Stimulated activated naive CD8-positive, alpha-beta T cell treated with anti-CD3 and anti-CD28 coated beads, Interleukin-15, Interleukin-2, amounts not matched to agents 100 U/mL and 50 U/mL, for 24 hours (primary cell): ENCODE measurements around the gene FAM13A.
A peak's percentile ranks its signal among the peaks of the same experiment; 100 is the strongest.

Experiments used
- ATAC-seq: fragments of 150-1000 bp; cut with Tn5 transposase; one replicate; pipeline ENCODE4 v1.10.0; 2021
- DNase-seq: peaks from one replicate; pipeline ENCODE4 v3.0.0; 2021

Gene FAM13A

DNA sequence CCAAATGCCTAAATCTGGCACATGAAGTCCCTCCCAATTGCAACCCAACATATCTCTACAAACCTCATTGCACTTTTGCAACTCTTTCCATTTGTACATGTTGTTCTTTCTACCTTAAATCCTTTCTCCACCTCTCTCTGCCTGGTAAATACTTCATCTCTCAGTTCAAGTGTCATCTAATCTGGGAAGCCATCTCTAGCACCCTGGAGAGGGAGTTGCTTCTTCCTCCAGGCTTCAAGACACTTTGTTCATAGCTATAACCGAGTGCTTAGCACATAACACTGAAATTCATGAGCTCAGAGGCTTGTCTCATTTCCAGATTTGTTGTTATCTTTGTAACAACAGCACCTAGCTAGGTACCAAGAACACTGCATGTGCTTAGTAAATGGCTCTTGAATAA lies 244.6 kb downstream of the FAM13A start:
- no peak for DNase-seq
- ATAC-seq, result no peak

GRCh38 chr4:88811904-88812303 lies 245.1 kb downstream of the FAM13A start:
- DNase-seq, result no peak
- no peak for ATAC-seq

DNA sequence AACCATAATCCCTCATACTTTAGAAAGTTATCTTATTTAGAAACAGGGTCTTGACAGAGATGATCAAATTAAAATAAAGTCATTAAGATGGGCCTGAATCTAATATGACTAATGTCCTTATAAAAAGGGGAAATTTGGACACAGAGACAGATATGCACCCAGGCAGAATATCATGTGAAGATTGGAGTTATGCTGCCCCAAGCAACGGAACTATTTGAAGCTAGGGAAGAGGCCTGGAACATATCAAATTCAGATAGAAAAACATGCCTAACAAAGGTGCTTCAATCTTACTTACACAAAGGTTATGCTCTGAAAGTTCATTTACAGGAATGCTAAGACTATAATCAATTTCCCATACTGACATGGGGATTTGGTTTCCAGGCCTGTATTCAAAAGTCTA lies 246.7 kb downstream of the FAM13A start:
- DNase-seq (no peak), ATAC-seq (no peak)

- no peak for ATAC-seq
- no peak for DNase-seq
Observed at GRCh38 chr4:88809576-88810219, 247.3 kb downstream of the FAM13A start.

- ATAC-seq, result no peak
- DNase-seq, result no peak
Observed at GRCh38 chr4:88809101-88809500, 247.9 kb downstream of the FAM13A start.

- ATAC-seq (no peak), DNase-seq (no peak)
Observed at GRCh38 chr4:88807499-88807898, 249.5 kb downstream of the FAM13A start.

GRCh38 chr4:88804234-88804633 lies 252.8 kb downstream of the FAM13A start:
- ATAC-seq (peak; percentile 47), DNase-seq (no peak)

DNA sequence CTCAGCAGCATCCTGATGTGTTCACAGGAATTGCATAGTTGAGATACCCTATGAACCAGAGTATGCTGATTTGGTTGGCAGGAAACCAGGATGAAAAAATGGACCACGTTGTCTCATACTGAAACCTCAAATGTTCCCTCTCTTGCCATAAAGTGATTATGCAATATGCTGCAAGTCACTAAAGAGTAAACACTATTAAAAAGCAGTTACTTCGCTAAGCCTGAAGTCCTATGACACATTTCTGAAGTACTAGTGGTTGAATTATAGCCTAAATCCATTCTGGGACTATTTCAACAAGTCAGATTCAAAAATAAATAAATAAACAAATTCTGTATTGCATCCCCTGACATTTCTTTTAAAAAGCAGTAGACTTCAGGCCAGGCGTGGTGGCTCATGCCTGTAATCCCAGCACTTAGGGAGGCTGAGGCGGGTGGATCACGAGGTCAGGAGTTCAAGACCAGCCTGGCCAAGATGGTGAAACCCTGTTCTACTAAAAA lies 253.3 kb downstream of the FAM13A start:
- no peak for DNase-seq
- ATAC-seq, result peak; percentile 69

DNA sequence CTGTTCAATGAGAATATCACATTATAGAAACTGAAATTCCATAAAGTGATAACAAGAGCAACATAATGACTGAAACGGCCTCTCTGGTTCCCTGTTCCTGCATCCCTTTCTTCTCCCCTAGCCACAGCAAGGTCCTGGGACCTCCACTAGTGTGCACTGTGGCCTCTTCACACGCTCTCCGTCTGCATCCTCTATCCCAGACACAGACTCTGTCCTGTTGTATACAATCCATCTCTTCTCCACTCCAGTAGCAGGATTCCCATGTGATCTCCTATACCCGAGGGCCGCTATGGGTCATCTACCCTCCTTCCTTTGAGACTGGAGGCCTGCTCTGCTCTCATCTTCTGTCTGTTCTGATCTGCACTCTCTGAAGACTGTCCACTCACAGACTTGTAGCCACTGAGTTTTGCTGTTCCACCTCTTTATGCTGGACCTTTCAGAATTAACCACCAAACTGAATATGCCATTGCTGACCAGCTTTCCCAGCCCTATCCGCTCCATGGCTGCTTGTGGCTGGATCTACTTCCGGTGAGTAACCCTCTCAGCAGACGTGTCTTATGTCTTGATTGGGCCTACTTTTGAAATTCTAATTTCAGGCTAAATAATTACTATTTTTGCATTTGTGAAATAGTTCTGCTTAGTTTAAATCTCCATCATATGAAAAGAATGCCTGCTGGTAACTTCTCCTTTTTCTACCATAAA lies 254.2 kb downstream of the FAM13A start:
- DNase-seq (no peak), ATAC-seq (no peak)

GRCh38 chr4:88802138-88802537 lies 254.8 kb downstream of the FAM13A start:
- ATAC-seq, result no peak
- DNase-seq, result no peak

DNA sequence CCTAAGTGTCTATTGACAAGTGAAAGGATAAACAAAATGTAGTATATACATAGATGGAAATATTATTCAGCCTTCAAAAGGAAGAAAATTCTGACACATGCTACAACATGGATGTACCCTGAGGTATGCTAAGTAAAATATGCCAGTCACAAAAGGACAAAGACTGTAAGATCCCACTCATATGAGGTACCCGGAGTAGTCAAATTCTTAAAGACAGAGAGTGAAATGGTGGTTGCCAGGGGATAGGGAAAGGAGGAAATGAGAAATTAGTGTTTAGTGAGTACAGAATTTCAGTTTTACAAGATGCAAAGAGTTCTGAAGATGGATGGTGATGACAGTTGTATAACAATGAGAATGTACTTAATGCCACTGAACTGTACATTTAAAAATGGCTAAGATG lies 257.1 kb downstream of the FAM13A start:
- ATAC-seq (no peak), DNase-seq (no peak)

DNA sequence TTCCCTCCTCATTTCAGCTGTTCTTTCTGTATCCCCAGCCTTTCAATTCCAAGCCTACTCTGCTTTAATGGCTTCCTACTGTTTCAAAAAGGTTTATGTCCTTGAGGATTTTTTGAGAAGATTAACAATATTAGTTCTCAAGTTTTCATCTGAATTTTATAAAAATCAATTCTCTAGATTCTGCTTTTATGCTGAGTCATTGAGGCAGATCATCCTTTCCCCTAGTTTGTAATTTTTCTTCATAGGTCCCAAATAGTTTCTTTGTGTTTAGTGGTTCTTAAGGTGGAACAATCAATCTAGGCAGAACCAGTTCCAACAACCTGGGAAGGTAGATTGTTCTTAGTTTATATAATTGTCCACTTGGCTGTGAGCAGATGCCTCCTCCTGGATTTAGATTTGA lies 259.3 kb downstream of the FAM13A start:
- no peak for ATAC-seq

DNA sequence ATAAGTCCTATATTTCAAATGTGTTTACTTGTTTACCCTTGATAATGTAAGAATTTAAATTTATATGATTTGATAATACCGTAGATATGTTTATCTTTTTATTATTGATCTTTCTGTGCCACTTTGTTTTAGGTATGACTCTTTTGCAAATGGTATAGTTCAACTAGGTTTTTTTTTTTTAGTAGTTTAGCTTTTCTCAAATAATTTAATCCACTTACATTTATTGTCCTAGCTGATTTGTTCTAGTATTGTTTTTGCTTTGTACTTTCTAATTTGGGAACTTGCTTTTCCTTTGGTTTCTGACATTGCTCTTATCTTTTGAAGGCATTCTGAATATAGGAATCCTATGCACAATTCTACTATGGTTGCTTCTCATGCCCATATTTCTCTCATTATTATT lies 260.4 kb downstream of the FAM13A start:
- DNase-seq (no peak), ATAC-seq (no peak)

More for the DNA sequence above, 259.3 kb downstream of the FAM13A start:
- no peak for DNase-seq

- DNase-seq (no peak), ATAC-seq (no peak)
Observed at GRCh38 chr4:88794952-88795351, 262.0 kb downstream of the FAM13A start.

DNA sequence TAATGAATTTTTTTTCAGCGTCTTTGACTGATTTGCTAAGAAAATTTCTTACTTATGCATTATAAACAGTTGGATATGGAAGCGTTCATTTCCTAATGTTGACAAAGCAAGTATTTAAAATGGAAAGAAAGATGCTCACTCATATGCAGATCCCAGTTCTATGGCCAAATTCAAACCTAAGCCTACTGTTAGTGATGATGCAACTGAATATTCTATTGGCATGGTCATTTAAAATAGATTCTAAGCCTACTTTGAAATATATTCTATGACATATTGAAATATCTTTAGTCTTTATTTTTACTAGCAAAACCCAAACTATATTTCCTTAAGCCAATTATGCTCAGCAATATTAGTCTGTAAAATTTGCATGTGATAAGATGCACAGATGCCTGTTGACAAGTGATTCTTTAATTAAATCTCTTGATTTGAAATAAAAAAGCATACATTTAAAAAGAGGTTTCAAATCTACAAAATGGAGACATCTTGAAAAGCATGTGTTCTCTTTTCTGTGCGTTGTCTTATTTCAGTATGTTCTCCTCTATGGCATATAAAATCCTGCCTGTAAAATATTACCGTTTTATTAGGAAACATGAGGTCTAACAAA lies 262.8 kb downstream of the FAM13A start:
- DNase-seq (no peak), ATAC-seq (no peak)

DNA sequence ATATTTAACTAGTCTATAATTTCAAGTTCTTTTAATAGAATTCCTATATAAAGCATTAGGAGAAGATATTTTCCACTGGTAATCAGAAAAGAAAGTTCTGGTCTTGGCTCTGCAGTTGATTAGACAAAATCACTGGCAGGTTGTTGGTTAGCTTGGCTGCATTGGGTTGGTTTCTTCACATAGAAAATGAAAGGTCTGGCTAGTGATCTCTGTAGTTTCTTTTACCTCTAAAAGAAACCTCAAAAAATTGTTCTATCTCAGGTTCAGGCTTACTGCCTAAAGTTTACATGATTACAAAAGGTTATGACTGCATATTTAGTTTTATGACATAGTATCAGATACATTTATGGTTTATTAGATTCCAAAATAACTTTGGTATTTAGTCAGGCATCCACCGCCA lies 263.5 kb downstream of the FAM13A start:
- no peak for ATAC-seq
- no peak for DNase-seq

DNA sequence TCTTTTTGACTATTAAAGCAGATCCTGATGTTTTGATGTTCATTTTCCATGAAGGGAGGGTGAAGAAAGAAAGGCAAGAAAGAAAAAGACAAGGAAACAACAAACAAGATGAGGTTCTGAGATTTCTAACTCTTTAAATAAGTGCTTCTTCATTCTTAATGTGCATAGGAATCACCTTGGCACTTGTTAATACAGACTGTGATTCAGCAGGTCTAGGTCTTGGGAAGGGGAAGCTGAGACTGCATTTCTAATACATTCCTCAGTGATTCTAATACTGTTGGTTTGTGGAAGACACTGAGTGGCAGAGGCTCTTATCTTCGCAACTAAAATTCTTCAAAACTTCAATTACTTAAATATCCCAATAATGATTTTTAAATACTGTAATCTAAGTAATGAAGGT lies 264.2 kb downstream of the FAM13A start:
- DNase-seq (no peak), ATAC-seq (no peak)

DNA sequence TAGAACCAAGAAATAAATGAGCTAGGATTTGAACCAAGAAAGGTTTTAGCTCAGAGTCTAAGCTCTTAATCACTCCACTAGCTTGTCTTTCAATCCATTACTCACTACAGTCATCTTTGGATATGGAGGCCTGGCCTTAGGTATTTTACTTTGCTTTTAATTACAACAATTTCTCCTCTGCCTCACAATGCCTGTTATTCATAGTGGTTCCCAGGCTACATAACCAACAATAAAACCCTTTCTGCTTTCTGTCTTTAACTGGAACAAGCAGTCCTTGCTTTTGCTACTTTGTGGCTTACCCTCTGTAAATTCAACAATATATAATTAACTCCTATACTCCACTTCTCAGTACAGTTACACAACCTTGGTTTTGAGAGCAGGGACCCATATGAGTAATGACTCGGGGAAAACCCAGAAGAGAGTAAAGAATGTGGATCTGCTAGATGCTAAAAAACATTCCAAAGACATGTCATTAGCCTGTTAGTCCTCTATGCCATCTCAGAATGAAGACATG lies 264.7 kb downstream of the FAM13A start:
- DNase-seq (no peak), ATAC-seq (peak; percentile 87)

GRCh38 chr4:88791274-88791673 lies 265.7 kb downstream of the FAM13A start:
- ATAC-seq, result no peak
- DNase-seq, result no peak

DNA sequence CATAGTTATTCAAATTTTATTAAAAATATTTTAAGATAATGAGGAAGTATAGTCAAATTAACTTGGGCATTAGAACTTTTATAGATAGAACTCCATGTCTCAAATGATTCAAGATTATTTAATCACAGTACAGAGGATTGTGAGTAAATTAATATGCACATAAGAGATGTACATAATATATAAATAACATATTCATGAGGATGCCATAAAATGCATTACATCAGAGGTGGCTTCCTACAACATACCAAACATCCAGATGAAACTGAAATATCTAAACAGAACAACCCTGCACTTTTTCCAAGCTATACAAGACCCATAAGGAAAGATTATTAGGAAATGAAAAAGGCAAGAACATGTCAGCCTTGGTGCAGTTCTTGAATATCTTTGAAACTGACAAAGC lies 268.1 kb downstream of the FAM13A start:
- ATAC-seq, result no peak
- DNase-seq, result no peak

DNA sequence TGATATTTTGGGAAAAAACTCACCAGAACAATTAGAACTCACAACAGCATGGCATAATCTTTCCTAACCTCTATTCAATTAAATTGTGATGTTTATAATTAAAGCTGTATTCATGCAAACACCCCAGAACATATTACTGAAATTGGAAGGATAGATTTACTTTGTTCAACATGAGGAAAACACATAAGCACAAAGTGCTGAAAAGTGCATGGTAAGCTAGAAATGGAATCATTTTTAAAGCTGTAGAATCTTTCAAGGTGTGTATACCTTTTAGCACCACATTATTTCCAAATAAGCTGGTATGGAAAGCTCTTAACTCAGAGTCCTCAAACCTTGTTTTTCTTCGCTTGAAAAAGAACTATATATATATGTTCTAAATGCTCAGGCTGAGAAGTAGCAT lies 268.6 kb downstream of the FAM13A start:
- DNase-seq (no peak), ATAC-seq (no peak)

DNA sequence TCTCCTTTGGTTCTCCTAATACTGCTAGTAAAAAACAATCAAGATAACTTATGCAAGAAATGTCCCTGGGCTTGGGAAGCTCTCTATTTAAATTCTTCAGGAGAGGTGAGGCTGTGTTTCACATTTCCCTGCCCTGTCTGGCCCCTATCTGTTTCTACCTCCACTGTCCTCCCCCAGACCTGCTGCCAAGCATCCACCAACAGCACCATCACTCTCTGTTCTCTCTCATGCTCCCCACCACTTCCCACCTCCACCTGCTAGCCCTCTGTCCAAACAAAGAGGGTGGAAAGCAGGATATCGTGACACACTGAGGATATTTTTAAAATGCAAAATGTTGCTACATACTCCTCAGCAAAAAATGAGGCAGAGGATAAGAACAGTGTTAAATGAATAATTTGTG lies 271.0 kb downstream of the FAM13A start:
- DNase-seq, result no peak
- ATAC-seq, result no peak

DNA sequence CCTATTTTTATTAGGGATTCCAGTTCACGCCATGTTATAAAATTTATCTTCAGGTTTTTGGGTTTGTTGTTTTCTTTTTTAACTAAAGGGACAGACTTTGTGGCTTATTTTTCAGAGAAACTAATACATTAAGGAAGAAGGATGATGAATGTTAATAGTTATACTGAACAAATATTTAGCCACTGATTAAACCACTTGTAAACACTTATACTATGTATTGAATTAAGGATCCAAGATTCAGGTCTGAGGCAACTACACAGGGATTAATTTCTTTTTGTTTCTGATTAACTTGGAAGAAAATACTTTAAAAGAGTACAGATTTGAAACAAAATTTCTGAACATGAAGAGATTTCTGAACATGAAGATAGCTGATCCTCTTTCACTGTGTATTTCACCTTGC lies 276.6 kb downstream of the FAM13A start:
- ATAC-seq (no peak), DNase-seq (no peak)
